LNCaP clone FGC (cell line): ENCODE results near the gene CCDC174.

Source experiments
- DNase-seq: peaks from one replicate; pipeline ENCODE4 v3.0.0-alpha.2; 2011; ENCODE audit warnings: low read depth
- H3K4me3 ChIP-seq: 2 replicates; pipeline ENCODE4 v1.5.1; 2011; ENCODE audit warnings: mild to moderate bottlenecking, low read depth, low read length, control low read depth
- CTCF ChIP-seq: IDR thresholded peaks from 2 replicates; pipeline ENCODE4 v1.5.1; 2012; ENCODE audit warnings: mild to moderate bottlenecking; ENCODE audit not compliant: control insufficient read depth, insufficient read depth; ENCODE audit errors: extremely low read depth

CCDC174 gene

GRCh38 chr3:14698601-14699244 lies 47.2 kb downstream of the CCDC174 start:
- no peak for DNase-seq
- no peak for TF ChIP-seq CTCF
- H3K4me3 ChIP-seq: no peak overlapping the region

- no peak overlapping the region for H3K4me3 ChIP-seq
- no peak for DNase-seq
- no peak for TF ChIP-seq CTCF
Observed at GRCh38 chr3:14699643-14700042, 48.1 kb downstream of the CCDC174 start.

GRCh38 chr3:14700891-14701290 lies 49.3 kb downstream of the CCDC174 start:
- H3K4me3 ChIP-seq: no peak overlapping the region
- no peak for DNase-seq
- TF ChIP-seq CTCF: no peak

- no peak overlapping the region for H3K4me3 ChIP-seq
- DNase-seq: no peak
- no peak for TF ChIP-seq CTCF
Observed at GRCh38 chr3:14701676-14702075, 50.1 kb downstream of the CCDC174 start.

GRCh38 chr3:14703128-14703750 lies 51.7 kb downstream of the CCDC174 start:
- no peak for TF ChIP-seq CTCF
- no peak for DNase-seq
- no peak overlapping the region for H3K4me3 ChIP-seq

- TF ChIP-seq CTCF: no peak
- no peak overlapping the region for H3K4me3 ChIP-seq
- no peak for DNase-seq
Observed at GRCh38 chr3:14703791-14704190, 52.2 kb downstream of the CCDC174 start.

- no peak for TF ChIP-seq CTCF
- no peak overlapping the region for H3K4me3 ChIP-seq
- no peak for DNase-seq
Observed at GRCh38 chr3:14706096-14706495, 54.5 kb downstream of the CCDC174 start.
